Stimulated activated CD8-positive, alpha-beta memory T cell treated with anti-CD3 and anti-CD28 coated beads, Interleukin-4, amount 100 ng/mL, for 24 hours (primary cell): ENCODE measurements around the gene ELMOD3.
A peak's percentile ranks its signal among the peaks of the same experiment; 100 is the strongest.
"Not testable (repeated sequence)": the region's sequence is repeated elsewhere in the genome, so short reads cannot be mapped to it uniquely, and the experiment has no call there.

ENCODE experiments used
- DNase-seq: peaks from one replicate; pipeline ENCODE4 v3.0.0-alpha.2; 2020; ENCODE audit warnings: low read depth

Gene ELMOD3

GRCh38 chr2:85354286-85355072, at the start of gene ELMOD3, which contains the start of gene RETSAT:
TSS of gene ELMOD3 (plus strand) at chr2:85354769. CDS start at chr2:85357199, 2,430 bp downstream.
TSS of gene RETSAT (minus strand) at chr2:85354528. CDS start at chr2:85354507, 21 bp downstream.
- DNase-seq, result peak; percentile 93

- DNase-seq, result no peak
Observed at GRCh38 chr2:85307527-85307897, 47.1 kb upstream of the ELMOD3 start.

- no peak for DNase-seq
Observed at GRCh38 chr2:85308201-85308600, 46.4 kb upstream of the ELMOD3 start.

GRCh38 chr2:85308896-85309555, 45.5 kb upstream of the ELMOD3 start:
- DNase-seq, result no peak

- DNase-seq, result no peak
Observed at GRCh38 chr2:85309699-85310321, 44.8 kb upstream of the ELMOD3 start.

GRCh38 chr2:85310330-85310729, 44.2 kb upstream of the ELMOD3 start:
- DNase-seq, result no peak

GRCh38 chr2:85312404-85312803, 42.2 kb upstream of the ELMOD3 start:
- DNase-seq, result no peak

- DNase-seq, result no peak
Observed at GRCh38 chr2:85314884-85315242, 39.7 kb upstream of the ELMOD3 start.

- DNase-seq, result not testable (repeated sequence)
Observed at GRCh38 chr2:85315921-85316320, 38.6 kb upstream of the ELMOD3 start.

- no peak for DNase-seq
Observed at GRCh38 chr2:85318222-85319074, 36.1 kb upstream of the ELMOD3 start.

GRCh38 chr2:85319796-85320195, 34.8 kb upstream of the ELMOD3 start:
- no peak for DNase-seq

GRCh38 chr2:85323351-85323987, 31.1 kb upstream of the ELMOD3 start:
- DNase-seq, result no peak

GRCh38 chr2:85323988-85324367, 30.6 kb upstream of the ELMOD3 start:
- not testable (repeated sequence) for DNase-seq

GRCh38 chr2:85324639-85325465, 29.7 kb upstream of the ELMOD3 start:
- DNase-seq, result no peak

- DNase-seq, result no peak
Observed at GRCh38 chr2:85325466-85325811, 29.1 kb upstream of the ELMOD3 start.

- peak; percentile 19 for DNase-seq
Observed at GRCh38 chr2:85326406-85327159, 28.0 kb upstream of the ELMOD3 start.

- DNase-seq, result peak; percentile 26
Observed at GRCh38 chr2:85327160-85327821, 27.3 kb upstream of the ELMOD3 start.

- peak; percentile 90 for DNase-seq
Observed at GRCh38 chr2:85327822-85328617, 26.5 kb upstream of the ELMOD3 start, which contains the start of gene TGOLN2. TSS of gene TGOLN2 (minus strand) at chr2:85327989. CDS start at chr2:85327962, 27 bp downstream.
